Measurements from ENCODE around the gene STAB2. TPM values are rescaled to one million over a fixed set of nuclear protein-coding genes. Genes with fewer than 3 reads are reported as not detected.
A peak's percentile ranks its signal among the peaks of the same experiment; 100 is the strongest.

STAB2 gene
- total and polyA plus RNA-seq, 2 donors (not counting 1 experiment from before 2014, with no cell fraction given): not detected

- Histone ChIP-seq H3K27ac (ENCODE audit: low read length in 2 of 2) (no peak overlapping the region), H4K20me1 (ENCODE audit: control insufficient read depth, insufficient read depth, low read length, poor library complexity, severe bottlenecking) (no peaks in the 10 kb centered on the region), H3K4me1 (ENCODE audit: control insufficient read depth in 2 of 2, insufficient read depth in 2 of 2, low read length in 2 of 2) (no peaks in the 10 kb centered on the region), H3K79me2 (ENCODE audit: control insufficient read depth, insufficient read depth, low read length) (no peaks in the 10 kb centered on the region), H3K9ac (ENCODE audit: low read length) (no peak overlapping the region), H3K27me3 (replicated peaks in 1 of 4; ENCODE audit: control extremely low read depth in 1 of 4, control insufficient read depth in 3 of 4, insufficient read depth in 4 of 4, low read length in 3 of 4) (peaks cover 0 to under 1% (median 0%) of the 10 kb centered on the region in 4 experiments), H3K36me3 (replicated peaks in 1 of 2; ENCODE audit: control extremely low read depth in 1 of 2, control insufficient read depth in 1 of 2, extremely low read depth in 1 of 2, insufficient read depth in 2 of 2, low read length in 1 of 2) (no peaks in the 10 kb centered on the region), H3K9me3 (ENCODE audit: control extremely low read depth in 1 of 3, control insufficient read depth in 2 of 3, insufficient read depth in 1 of 3, low read length in 2 of 3) (peaks cover 0 to 21% (median 4%) of the 10 kb centered on the region in 3 donors), H3K4me2 (replicated peaks; ENCODE audit: low read depth, low read length, poor library complexity, severe bottlenecking) (no peak overlapping the region), H3K4me3 (ENCODE audit: control extremely low read depth in 1 of 5, extremely low read depth in 1 of 5, insufficient read depth in 1 of 5, low read depth in 2 of 5, low read length in 4 of 5) (no peak overlapping the region), H2AFZ (ENCODE audit: insufficient read depth, low read depth, low read length, poor library complexity, severe bottlenecking) (no peak overlapping the region)
- WGBS (ENCODE audit: insufficient coverage): 53% methylated on average over 12 of the region's 15 CpGs
- TF ChIP-seq, protein P1, sequence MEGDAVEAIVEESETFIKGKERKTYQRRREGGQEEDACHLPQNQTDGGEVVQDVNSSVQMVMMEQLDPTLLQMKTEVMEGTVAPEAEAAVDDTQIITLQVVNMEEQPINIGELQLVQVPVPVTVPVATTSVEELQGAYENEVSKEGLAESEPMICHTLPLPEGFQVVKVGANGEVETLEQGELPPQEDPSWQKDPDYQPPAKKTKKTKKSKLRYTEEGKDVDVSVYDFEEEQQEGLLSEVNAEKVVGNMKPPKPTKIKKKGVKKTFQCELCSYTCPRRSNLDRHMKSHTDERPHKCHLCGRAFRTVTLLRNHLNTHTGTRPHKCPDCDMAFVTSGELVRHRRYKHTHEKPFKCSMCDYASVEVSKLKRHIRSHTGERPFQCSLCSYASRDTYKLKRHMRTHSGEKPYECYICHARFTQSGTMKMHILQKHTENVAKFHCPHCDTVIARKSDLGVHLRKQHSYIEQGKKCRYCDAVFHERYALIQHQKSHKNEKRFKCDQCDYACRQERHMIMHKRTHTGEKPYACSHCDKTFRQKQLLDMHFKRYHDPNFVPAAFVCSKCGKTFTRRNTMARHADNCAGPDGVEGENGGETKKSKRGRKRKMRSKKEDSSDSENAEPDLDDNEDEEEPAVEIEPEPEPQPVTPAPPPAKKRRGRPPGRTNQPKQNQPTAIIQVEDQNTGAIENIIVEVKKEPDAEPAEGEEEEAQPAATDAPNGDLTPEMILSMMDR (IDR thresholded peaks at IDR 0.05): peak; percentile 62
- no peak for TF ChIP-seq EZH2 (IDR thresholded peaks at IDR 0.05; ENCODE audit: borderline replicate concordance, insufficient read depth, low read depth, low read length, poor library complexity, severe bottlenecking)
- DNase-seq (peak; percentile 19), ATAC-seq (ENCODE audit: low read depth) (no peak)
- Mint-ChIP-seq H3K27ac (no peak overlapping the region), H3K4me3 (no peak overlapping the region), H3K9me3 (ENCODE audit: insufficient read depth) (peaks cover 14% of the 10 kb centered on the region), H3K4me1 (no peaks in the 10 kb centered on the region), H3K27me3 (peaks cover 24% of the 10 kb centered on the region)
- CTCF ChIA-PET: no interaction called here
- intact Hi-C loops (cut with micrococcal nuclease): no loop called here
- POLR2A ChIA-PET: no interaction called here
These were observed 45.6 kb downstream of the STAB2 start for GRCh38 chr12:103632554-103633216.

GRCh38 chr12:103634732-103635131, 47.7 kb downstream of the STAB2 start:
- Histone ChIP-seq H3K36me3 (replicated peaks in 1 of 2; ENCODE audit: control extremely low read depth in 1 of 2, control insufficient read depth in 1 of 2, extremely low read depth in 1 of 2, insufficient read depth in 2 of 2, low read length in 1 of 2) (no peaks in the 10 kb centered on the region), H3K27ac (ENCODE audit: low read length in 2 of 2) (no peak overlapping the region), H3K27me3 (replicated peaks in 1 of 4; ENCODE audit: control extremely low read depth in 1 of 4, control insufficient read depth in 3 of 4, insufficient read depth in 4 of 4, low read length in 3 of 4) (no peaks in the 10 kb centered on the region), H2AFZ (ENCODE audit: insufficient read depth, low read depth, low read length, poor library complexity, severe bottlenecking) (no peak overlapping the region), H3K4me3 (ENCODE audit: control extremely low read depth in 1 of 5, extremely low read depth in 1 of 5, insufficient read depth in 1 of 5, low read depth in 2 of 5, low read length in 4 of 5) (no peak overlapping the region), H3K9me3 (ENCODE audit: control extremely low read depth in 1 of 3, control insufficient read depth in 2 of 3, insufficient read depth in 1 of 3, low read length in 2 of 3) (peaks cover 0 to 21% (median 6%) of the 10 kb centered on the region in 3 donors), H3K4me2 (replicated peaks; ENCODE audit: low read depth, low read length, poor library complexity, severe bottlenecking) (no peak overlapping the region), H3K79me2 (ENCODE audit: control insufficient read depth, insufficient read depth, low read length) (no peaks in the 10 kb centered on the region), H3K4me1 (ENCODE audit: control insufficient read depth in 2 of 2, insufficient read depth in 2 of 2, low read length in 2 of 2) (no peaks in the 10 kb centered on the region), H3K9ac (ENCODE audit: low read length) (no peak overlapping the region), H4K20me1 (ENCODE audit: control insufficient read depth, insufficient read depth, low read length, poor library complexity, severe bottlenecking) (no peaks in the 10 kb centered on the region)
- H3K9me3 Mint-ChIP-seq (ENCODE audit: insufficient read depth): peaks cover 14% of the 10 kb centered on the region
- H3K4me3 Mint-ChIP-seq: no peak overlapping the region
- WGBS (ENCODE audit: insufficient coverage): no CpG with 5 or more reads among the region's 4 CpGs
- H3K27me3 Mint-ChIP-seq: peaks cover 32% of the 10 kb centered on the region
- ChIA-PET POLR2A (no interaction called here), CTCF (no interaction called here)
- DNase-seq (no peak), ATAC-seq (ENCODE audit: low read depth) (no peak)
- intact Hi-C loops (cut with micrococcal nuclease): no loop called here
- H3K27ac Mint-ChIP-seq: no peak overlapping the region
- no peaks in the 10 kb centered on the region for H3K4me1 Mint-ChIP-seq
- TF ChIP-seq EZH2 (IDR thresholded peaks at IDR 0.05; ENCODE audit: borderline replicate concordance, insufficient read depth, low read depth, low read length, poor library complexity, severe bottlenecking): no peak
- TF ChIP-seq, protein P1 (IDR thresholded peaks at IDR 0.05): no peak
